HuH-7 (cell line): ENCODE measurements around the gene CCDC50.

Source experiments
- DNase-seq: peaks from one replicate; pipeline ENCODE4 v3.0.0; 2011; ENCODE audit warnings: low spot score

Gene CCDC50

DNA sequence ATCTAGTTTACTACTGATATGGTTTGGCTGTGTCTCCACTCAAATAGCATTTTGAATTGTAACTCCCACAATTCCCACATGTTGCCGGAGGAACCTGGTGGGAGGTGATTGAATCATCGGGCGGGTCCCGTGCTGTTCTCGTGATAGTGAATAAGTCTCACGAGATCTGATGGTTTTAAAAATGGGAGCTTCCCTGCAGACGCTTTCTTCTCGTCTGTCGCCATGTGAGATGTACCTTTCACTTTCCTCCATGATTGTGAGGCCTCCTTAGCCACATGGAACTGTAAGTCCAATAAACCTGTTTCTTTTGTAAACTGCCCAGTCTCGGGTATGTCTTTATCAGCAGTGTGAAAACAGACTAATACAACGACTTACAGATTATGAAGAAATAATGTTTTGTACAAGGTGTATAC lies 96.1 kb downstream of the CCDC50 start:
- no peak for DNase-seq

DNA sequence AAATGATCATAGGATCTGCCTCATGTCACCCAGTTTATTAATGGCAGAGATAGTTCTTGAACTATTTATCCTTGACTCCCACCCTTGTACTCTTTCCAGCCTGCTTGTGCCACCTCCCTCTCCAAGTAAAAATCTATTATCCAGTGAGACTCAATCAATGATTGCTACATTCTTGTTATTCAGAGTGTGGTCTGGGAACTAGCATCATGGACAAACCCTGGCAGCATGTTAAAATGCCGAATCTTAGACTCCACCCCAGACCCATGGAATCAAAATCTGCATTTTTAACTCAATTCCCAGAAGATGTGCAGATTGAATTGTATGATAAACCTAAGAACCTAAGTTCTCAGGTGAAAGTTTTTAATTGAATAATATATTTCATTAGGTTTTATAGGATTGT lies 97.1 kb downstream of the CCDC50 start:
- no peak for DNase-seq

- no peak for DNase-seq
Measured at GRCh38 chr3:191428177-191428576, 99.0 kb downstream of the CCDC50 start.

DNA sequence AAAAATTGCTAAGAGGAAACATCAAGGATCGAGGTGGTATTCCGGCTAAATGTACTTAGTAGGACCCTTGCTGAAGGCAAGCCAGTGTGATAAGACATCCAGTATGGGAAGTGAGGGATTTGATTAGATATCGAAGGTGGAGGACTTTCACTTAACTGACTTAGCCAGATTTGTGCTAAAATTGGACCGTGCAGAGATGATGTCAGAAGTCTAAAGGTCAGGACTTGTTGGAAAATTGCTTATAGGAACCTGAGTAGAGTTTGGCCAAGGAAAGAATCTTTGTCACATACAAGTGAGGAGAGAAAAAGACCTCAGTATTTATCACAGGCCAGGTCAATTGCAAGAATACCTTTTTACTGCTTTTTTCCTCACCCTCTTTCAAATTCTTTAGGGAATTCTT lies 100.9 kb downstream of the CCDC50 start:
- DNase-seq, result no peak

DNA sequence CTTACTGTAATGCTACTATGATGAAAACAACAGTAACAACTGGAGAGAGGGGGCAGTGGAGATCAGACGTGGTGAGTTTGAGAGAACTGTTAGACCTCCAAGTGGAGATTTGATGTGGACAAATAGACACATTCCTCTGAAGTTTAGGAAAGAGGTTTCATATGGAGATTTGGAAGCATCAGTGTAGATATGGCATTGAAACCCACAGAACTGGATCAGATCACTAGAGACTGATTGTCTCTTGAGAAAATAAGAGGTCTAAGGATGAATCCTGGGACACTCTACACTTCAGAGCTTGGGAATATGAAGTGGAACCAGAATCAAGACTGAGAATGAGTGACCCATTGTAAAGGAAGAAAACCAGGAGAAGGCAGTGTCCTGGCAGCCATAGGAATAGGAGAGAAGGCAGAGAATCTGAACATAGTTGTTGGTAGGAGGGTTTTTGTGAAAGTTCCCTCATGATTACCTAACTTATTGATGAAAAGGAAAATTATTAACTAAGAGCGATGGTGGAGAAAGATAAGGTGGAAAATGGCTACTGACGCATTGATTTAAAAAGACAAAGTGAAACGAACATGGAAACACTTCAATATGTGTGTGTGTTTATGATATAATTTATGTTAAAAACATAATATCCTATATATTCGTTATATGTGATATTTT lies 102.1 kb downstream of the CCDC50 start:
- peak; percentile 12 for DNase-seq

DNA sequence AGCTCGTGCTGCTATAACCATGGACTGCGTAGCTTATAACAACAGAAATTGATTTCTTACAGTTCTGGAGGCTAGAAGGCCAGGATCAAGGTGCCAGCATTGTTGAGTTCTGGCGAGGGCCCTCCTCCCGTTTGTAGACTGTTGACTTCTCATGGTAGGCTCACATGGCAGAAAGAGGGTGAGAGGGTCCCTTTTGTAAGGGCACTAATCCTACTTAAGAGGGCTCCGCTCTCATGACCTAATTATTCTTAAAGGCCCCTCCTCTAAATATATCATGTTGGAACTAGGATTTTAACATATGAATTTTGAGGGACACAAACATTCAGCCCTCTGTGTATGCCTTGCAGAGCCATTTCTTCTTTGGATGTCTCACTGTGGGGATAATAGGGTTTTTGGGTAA lies 103.0 kb downstream of the CCDC50 start:
- DNase-seq, result no peak

DNA sequence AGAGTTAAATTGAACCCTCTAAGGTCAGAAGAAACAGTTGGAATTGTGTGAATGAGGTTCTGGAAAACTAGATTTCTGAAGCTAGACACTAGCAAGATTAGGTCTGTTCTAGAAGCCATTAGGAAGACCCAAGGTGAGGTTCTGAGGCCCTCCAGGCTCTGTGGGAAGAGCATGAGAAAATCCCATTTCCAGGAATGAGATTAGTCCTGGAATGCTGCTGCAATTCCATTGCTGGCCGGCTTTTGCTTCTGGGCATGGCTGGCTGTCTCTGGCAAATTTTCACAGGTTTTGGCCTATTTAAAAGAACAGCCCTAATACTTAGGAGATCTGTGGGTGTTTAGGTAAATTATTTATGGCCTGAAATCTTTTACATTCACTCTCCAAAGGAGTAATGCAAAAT lies 104.8 kb downstream of the CCDC50 start:
- no peak for DNase-seq

- no peak for DNase-seq
Measured at GRCh38 chr3:191435981-191436380, 106.8 kb downstream of the CCDC50 start.

DNA sequence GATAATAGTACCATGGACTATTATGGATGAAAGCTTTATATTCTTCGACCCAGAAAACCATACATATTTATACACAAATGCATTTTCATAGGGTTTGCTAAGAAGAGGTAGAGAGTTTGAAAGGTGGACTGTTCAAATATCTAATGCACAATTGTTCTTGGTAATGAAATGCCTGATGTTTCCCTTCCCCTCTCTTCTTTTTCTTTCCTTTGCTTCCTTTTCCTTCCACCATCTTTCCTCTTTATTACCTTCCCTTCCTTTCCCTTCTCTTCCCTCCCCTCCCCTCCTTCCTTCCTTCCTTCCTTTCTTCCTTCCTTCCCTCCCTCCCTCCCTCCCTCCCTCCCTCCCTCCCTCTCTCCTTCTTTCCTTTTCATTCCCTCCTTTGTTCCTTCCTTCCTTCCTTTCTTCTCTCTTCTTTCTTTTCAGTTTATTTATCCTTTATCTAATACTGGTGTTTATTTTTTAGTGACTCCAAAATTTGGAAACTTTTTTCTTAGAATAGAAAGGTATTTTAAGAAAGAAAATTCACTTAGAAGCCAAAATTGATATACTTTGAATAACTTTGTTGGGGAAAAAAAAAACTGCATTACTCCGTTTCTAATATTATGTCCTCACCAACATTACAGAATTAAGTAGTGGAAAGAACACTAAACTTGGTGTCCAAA lies 109.1 kb downstream of the CCDC50 start:
- no peak for DNase-seq

- DNase-seq, result no peak
Measured at GRCh38 chr3:191440532-191440931, 111.3 kb downstream of the CCDC50 start.

DNA sequence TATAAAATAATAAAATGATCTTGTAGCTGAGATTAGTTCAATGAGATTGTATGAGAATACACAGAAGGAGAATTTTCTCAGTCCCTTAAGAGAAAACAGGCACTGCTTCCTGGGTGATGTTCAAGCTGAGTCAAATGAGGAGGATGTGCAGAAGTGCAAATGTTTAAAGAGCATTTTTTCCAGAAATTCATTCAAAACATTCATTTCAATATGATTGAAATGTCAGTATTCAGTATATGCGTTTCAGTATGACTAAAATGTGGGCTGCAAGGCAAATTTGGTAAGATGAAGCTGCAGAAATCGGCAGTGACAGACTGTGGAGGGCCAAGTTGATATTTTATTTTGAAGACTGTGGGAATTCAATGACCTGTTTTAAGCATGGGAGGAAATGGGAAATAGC lies 112.5 kb downstream of the CCDC50 start:
- no peak for DNase-seq

- DNase-seq, result no peak
Measured at GRCh38 chr3:191444569-191444968, 115.4 kb downstream of the CCDC50 start.
